ENCODE results near the gene ECM1. TPM values are rescaled to one million over a fixed set of nuclear protein-coding genes. Genes with fewer than 3 reads are reported as not detected.

The ECM1 gene
- total and polyA plus RNA-seq, 2 donors (not counting 3 experiments of a cell fraction or from before 2014, with no cell fraction given) = 7.2 to 16.6 TPM

- POLR2A ChIA-PET = interaction anchor here (1.4 kb wide), 1 partner anchor 10 kb away, joined by 6 read pairs; no protein-coding TSS in a partner anchor
Measured at GRCh38 chr1:150557813-150558212, 49.9 kb downstream of the ECM1 start.

GRCh38 chr1:150558303-150558704 is 50.4 kb downstream of the ECM1 start:
- DNase-seq (ENCODE audit: low read depth, low spot score) (no peak), FAIRE-seq (no peak)
- CTCF ChIA-PET = interaction anchor here (0.6 to 13.9 kb wide), 14 partner anchors 10 to 448 kb away, joined by 3 to 288 read pairs (median 12); partner anchors contain the start of genes ADAMTSL4, CTSK, MCL1 and MINDY1
- intact Hi-C loops (cut with micrococcal nuclease) = loop anchor here (2.0 kb wide), 1 partner anchor 72 kb away; the partner anchor contains the start of gene TARS2
- no TSS peak for BruUV-seq (replicated peaks)
- Histone ChIP-seq H3K27me3 (ENCODE audit: control insufficient read depth in 2 of 2, insufficient read depth in 2 of 2, low read length in 2 of 2) (no peaks in the 10 kb centered on the region), H4K20me1 (replicated peaks; ENCODE audit: control insufficient read depth, extremely low read depth, insufficient read depth, low read length) (no peaks in the 10 kb centered on the region), H3K9ac (replicated peaks; ENCODE audit: extremely low read depth, insufficient read depth, low read length) (peak overlapping the region; percentile 57), H3K9me3 (replicated peaks; ENCODE audit: control insufficient read depth, insufficient read depth, low read length) (no peaks in the 10 kb centered on the region), H3K4me3 (replicated peaks in 1 of 3; ENCODE audit: insufficient read depth in 1 of 3, low read depth in 1 of 3, low read length in 3 of 3) (peak overlapping the region in 2 of 3 experiments; percentile 43 to 58), H3K4me1 (ENCODE audit: control insufficient read depth, extremely low read depth, insufficient read depth, low read length) (peaks cover 43% of the 10 kb centered on the region), H2AFZ (ENCODE audit: low read depth, low read length) (no peak overlapping the region), H3K36me3 (ENCODE audit: control insufficient read depth in 2 of 2, extremely low read depth in 1 of 2, insufficient read depth in 2 of 2, low read length in 2 of 2) (peaks cover 0 to 4% of the 10 kb centered on the region in 2 experiments), H3K9me1 (replicated peaks; ENCODE audit: control insufficient read depth, extremely low read depth, insufficient read depth, low read length) (no peaks in the 10 kb centered on the region), H3K79me2 (ENCODE audit: control insufficient read depth, insufficient read depth, low read length) (peaks cover 4% of the 10 kb centered on the region), H3K4me2 (ENCODE audit: insufficient read depth, low read length) (peak overlapping the region; percentile 75), H3K27ac (ENCODE audit: insufficient read depth, low read depth, low read length) (peak overlapping the region; percentile 62)
- no peak for TF ChIP-seq FOS (IDR thresholded peaks at IDR 0.05; ENCODE audit: borderline replicate concordance, insufficient read depth, low read length)
- no peak for TF ChIP-seq POLR2A (IDR thresholded peaks at IDR 0.05; ENCODE audit: low read depth, low read length)
- no peak for TF ChIP-seq POLR2AphosphoS5 (IDR thresholded peaks at IDR 0.05; ENCODE audit: insufficient read depth, low read depth, low read length)
- no peak for TF ChIP-seq CTCF (IDR thresholded peaks at IDR 0.05; ENCODE audit: extremely low read depth in 1 of 2, insufficient read depth in 1 of 2, low read depth in 1 of 2, low read length in 2 of 2)
- no peak for TF ChIP-seq MYC (IDR thresholded peaks at IDR 0.05; ENCODE audit: low read depth, low read length)
- TF ChIP-seq GATA2 (IDR thresholded peaks at IDR 0.05; ENCODE audit: insufficient read depth, insufficient read length, low read depth, low read length) = no peak
- no peak for TF ChIP-seq JUN (IDR thresholded peaks at IDR 0.05; ENCODE audit: borderline replicate concordance, insufficient read depth, insufficient read length, low read depth)
- TF ChIP-seq MAX (IDR thresholded peaks at IDR 0.05; ENCODE audit: insufficient read depth, insufficient read length) = no peak
- no peak for TF ChIP-seq EZH2 (IDR thresholded peaks at IDR 0.05; ENCODE audit: borderline replicate concordance, low read depth, low read length, severe bottlenecking)
- POLR2A ChIA-PET = interaction anchor here (1.0 to 1.4 kb wide), 2 partner anchors 10 to 21 kb away, joined by 5 to 6 read pairs; partner anchors contain the start of gene MCL1
- dilution Hi-C loops (cut with MboI; ENCODE audit: extremely low pct_ligation_motif_present, low sequenced_read_pairs) = no loop called here

More at GRCh38 chr1:150557813-150558212, 49.9 kb downstream of the ECM1 start:
- Histone ChIP-seq H3K36me3 (ENCODE audit: control insufficient read depth in 2 of 2, extremely low read depth in 1 of 2, insufficient read depth in 2 of 2, low read length in 2 of 2) (peaks cover 0 to 4% of the 10 kb centered on the region in 2 experiments), H3K4me3 (replicated peaks in 1 of 3; ENCODE audit: insufficient read depth in 1 of 3, low read depth in 1 of 3, low read length in 3 of 3) (no peak overlapping the region), H4K20me1 (replicated peaks; ENCODE audit: control insufficient read depth, extremely low read depth, insufficient read depth, low read length) (no peaks in the 10 kb centered on the region), H3K27me3 (ENCODE audit: control insufficient read depth in 2 of 2, insufficient read depth in 2 of 2, low read length in 2 of 2) (no peaks in the 10 kb centered on the region), H3K4me1 (ENCODE audit: control insufficient read depth, extremely low read depth, insufficient read depth, low read length) (peaks cover 43% of the 10 kb centered on the region), H3K27ac (ENCODE audit: insufficient read depth, low read depth, low read length) (no peak overlapping the region), H3K4me2 (ENCODE audit: insufficient read depth, low read length) (no peak overlapping the region), H3K9ac (replicated peaks; ENCODE audit: extremely low read depth, insufficient read depth, low read length) (no peak overlapping the region), H3K79me2 (ENCODE audit: control insufficient read depth, insufficient read depth, low read length) (peaks cover 4% of the 10 kb centered on the region), H2AFZ (ENCODE audit: low read depth, low read length) (no peak overlapping the region), H3K9me1 (replicated peaks; ENCODE audit: control insufficient read depth, extremely low read depth, insufficient read depth, low read length) (no peaks in the 10 kb centered on the region), H3K9me3 (replicated peaks; ENCODE audit: control insufficient read depth, insufficient read depth, low read length) (no peaks in the 10 kb centered on the region)
- dilution Hi-C loops (cut with MboI; ENCODE audit: extremely low pct_ligation_motif_present, low sequenced_read_pairs) = no loop called here
- DNase-seq (ENCODE audit: low read depth, low spot score) (no peak), FAIRE-seq (no peak)
- BruUV-seq (replicated peaks) = no TSS peak
- CTCF ChIA-PET = interaction anchor here (4.3 to 13.9 kb wide), 3 partner anchors 11 to 255 kb away, joined by 50 to 288 read pairs (median 55); partner anchors contain the start of gene ADAMTSL4
- intact Hi-C loops (cut with micrococcal nuclease) = loop anchor here (2.0 kb wide), 1 partner anchor 71 kb away; the partner anchor contains the start of gene TARS2
- TF ChIP-seq JUN (IDR thresholded peaks at IDR 0.05; ENCODE audit: borderline replicate concordance, insufficient read depth, insufficient read length, low read depth) = no peak
- TF ChIP-seq POLR2AphosphoS5 (IDR thresholded peaks at IDR 0.05; ENCODE audit: insufficient read depth, low read depth, low read length) = no peak
- no peak for TF ChIP-seq EZH2 (IDR thresholded peaks at IDR 0.05; ENCODE audit: borderline replicate concordance, low read depth, low read length, severe bottlenecking)
- no peak for TF ChIP-seq MYC (IDR thresholded peaks at IDR 0.05; ENCODE audit: low read depth, low read length)
